Mucosa of descending colon (tissue), 3 donors: Measurements from ENCODE around the gene ZNF784. TPM values are rescaled to one million over a fixed set of nuclear protein-coding genes. Genes with fewer than 3 reads are reported as not detected.

Source experiments
- ATAC-seq: fragments of 200-7000 bp; cut with Tn5 transposase; one replicate; pipeline ENCODE4 v1.9.1; 2020; ENCODE audit warnings: mild to moderate bottlenecking, moderate library complexity
- DNase-seq, 3 donors: peaks; one replicate each; pipeline ENCODE4 v3.0.0-alpha.2; 2020
- H3K36me3 ChIP-seq: fragments of 200-600 bp; one replicate; pipeline ENCODE4 v1.8.0; 2021; ENCODE audit warnings: low read depth, mild to moderate bottlenecking
- H3K4me1 ChIP-seq: fragments of 200-600 bp; one replicate; pipeline ENCODE4 v1.8.0; 2021; ENCODE audit warnings: low read depth, mild to moderate bottlenecking
- H3K4me3 ChIP-seq: fragments of 200-600 bp; one replicate; pipeline ENCODE4 v1.8.0; 2021; ENCODE audit warnings: mild to moderate bottlenecking
- H3K9me3 ChIP-seq: fragments of 200-600 bp; one replicate; pipeline ENCODE4 v1.8.0; 2021; ENCODE audit warnings: mild to moderate bottlenecking
- intact Hi-C, 2 donors: fragments of 100-400 bp; cut with DNase I in 1 of 2; cut with micrococcal nuclease in 1 of 2; formaldehyde crosslinking; loops; one replicate each; pipeline versions ENCODE4 v1.11.0 to v1.11.1; 2022; cut with DNase I, micrococcal nuclease
- total RNA-seq, 3 donors: library from RNA; stranded (reverse); fragmentation: NEBNext Ultra II Directional in 2 of 3; extraction: Animal tissue kit (Norgen Biotek cat#: 25700) in 2 of 3; gene quantifications; one replicate each; pipeline versions ENCODE4 v1.2.1 to v1.2.4, GENCODE V29; 2021 to 2023
- TF ChIP-seq, protein P1 (sequence below): fragments of 200-600 bp; IDR thresholded peaks from one replicate; pipeline ENCODE4 v1.8.0; 2022; ENCODE audit warnings: antibody characterized with exemption, mild to moderate bottlenecking
- donor health status: DM: no; HTN: no; CAD: no; lungs with moderate emphysema.
- donor health status: DM: no; HTN: no; CAD: no.
- donor health status: DM: no; HTN: yes; CAD: no.

The ZNF784 gene
- total RNA-seq, 3 donors from 2014 or later, result 8.7 to 13.8 (median 10.1) TPM

DNA sequence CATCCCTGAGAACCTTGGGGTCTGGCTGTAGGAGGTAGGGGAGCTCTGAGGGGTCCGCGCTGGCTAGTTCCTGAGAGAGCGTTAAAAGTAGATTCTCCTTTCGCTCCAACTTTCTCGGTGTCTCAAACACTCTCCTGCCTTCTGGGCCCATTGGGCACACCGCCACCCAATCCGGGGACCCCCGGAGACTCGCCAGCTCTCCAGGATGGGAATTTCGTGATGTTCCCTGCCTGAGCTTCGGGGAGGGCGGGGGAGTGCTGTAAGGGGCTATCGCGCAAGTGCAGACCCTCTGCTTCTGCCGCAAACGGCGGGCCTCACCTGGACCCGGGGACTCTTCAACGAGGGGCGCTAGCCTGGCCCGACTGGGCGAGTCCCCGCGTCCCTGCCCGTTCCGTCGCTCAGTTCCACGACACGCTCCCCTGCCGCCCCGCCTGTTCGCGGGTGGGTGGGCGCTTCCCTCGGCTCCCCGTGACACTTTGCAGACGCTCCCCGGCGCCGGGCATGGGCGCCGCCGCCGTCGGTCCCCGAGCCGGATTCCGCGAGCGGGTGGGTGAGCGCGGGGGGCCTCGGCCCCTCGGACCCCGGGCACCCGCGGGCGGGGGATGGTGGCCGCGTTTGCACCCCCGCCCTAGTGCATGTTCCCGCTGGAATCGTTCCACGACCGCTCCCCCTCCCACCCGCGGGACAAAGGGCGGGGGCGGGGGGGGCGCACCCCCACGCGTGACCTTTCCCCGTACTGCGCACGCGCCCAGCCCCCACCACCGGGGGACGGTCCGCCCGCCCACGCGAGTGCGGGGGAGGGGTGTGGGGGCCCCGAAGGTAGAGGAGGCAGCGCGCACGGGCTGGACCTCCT lies 23.6 kb upstream of the ZNF784 start, which contains the start of gene CCDC106:
Gene CCDC106, plus strand, starts transcription at position 481 of the 853 bp plus-strand sequence. CDS start 835 bp downstream, outside the sequence.
- intact Hi-C loops, result no loop called here
- H3K36me3 ChIP-seq, result no peaks in the 10 kb centered on the region
- ATAC-seq (peak; percentile 57), DNase-seq (peak; percentile 71 to 79 (median 73))
- H3K9me3 ChIP-seq, result no peaks in the 10 kb centered on the region
- H3K4me1 ChIP-seq, result peaks cover 18% of the 10 kb centered on the region
- TF ChIP-seq, protein P1, sequence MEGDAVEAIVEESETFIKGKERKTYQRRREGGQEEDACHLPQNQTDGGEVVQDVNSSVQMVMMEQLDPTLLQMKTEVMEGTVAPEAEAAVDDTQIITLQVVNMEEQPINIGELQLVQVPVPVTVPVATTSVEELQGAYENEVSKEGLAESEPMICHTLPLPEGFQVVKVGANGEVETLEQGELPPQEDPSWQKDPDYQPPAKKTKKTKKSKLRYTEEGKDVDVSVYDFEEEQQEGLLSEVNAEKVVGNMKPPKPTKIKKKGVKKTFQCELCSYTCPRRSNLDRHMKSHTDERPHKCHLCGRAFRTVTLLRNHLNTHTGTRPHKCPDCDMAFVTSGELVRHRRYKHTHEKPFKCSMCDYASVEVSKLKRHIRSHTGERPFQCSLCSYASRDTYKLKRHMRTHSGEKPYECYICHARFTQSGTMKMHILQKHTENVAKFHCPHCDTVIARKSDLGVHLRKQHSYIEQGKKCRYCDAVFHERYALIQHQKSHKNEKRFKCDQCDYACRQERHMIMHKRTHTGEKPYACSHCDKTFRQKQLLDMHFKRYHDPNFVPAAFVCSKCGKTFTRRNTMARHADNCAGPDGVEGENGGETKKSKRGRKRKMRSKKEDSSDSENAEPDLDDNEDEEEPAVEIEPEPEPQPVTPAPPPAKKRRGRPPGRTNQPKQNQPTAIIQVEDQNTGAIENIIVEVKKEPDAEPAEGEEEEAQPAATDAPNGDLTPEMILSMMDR, result no peak
- peak within 1 kb of the TSS; percentile 63 for H3K4me3 ChIP-seq

DNA sequence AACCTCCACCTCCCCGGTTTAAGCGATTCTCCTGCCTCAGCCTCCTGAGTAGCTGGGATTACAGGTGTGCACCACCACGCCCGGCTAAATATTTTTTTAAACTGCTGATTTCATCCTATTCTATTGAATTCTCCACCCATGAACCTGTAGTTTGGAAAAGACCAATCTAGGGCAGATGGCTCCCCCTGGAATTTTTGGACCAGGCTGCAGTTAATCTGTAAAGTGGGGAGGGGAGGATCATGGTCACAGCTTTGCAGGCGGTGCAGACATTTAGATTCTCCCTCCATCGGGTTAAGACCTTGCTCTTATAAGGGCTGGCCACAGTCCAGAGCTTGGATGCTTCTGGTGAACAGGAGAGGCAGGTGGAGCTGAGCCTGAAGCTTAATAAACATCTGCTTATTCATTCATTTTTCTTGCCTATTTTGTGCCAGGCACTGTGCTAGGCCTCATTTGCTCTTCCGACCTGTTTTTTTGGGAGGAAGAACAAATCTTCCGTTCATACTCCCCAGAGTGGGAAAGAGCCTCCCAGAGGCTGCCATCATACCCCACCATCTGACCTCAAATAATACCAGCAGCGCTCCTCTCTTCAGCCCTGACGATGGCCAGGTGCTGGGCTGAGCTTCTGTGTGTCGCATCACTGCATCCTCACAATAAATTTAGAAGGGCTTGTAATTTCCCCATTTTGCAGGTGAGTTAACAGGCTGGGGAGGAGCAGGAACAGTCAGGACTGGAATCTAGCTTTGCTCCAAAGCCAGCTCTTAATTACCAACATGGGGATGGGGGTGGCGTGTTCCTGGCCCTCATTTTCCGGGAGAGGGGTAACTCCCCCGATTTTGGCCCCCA lies 22.7 kb upstream of the ZNF784 start:
- intact Hi-C loops, result no loop called here
- Histone ChIP-seq H3K4me1 (peaks cover 27% of the 10 kb centered on the region), H3K9me3 (no peaks in the 10 kb centered on the region)

DNA sequence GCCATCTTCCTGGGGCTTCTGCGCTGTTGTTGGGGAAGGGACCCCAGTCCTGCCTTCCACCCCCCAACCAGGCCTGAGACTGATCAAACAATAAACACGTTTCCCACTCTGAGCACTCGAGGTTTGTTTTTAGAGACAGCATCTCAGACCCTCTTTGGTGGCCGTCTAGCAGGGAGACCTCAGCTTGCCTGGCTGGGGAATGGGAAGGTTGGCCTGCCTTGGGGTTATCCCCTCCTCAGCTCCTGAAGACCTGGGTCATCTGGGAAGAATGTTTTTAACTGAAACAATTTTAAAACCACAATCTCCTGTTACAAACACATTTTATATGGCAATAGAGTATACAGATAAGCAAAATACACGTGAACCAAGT lies 21.1 kb upstream of the ZNF784 start:
- H3K9me3 ChIP-seq, result no peaks in the 10 kb centered on the region
- no peak overlapping the region for H3K4me3 ChIP-seq
- DNase-seq, result no peak
- peaks cover 27% of the 10 kb centered on the region for H3K4me1 ChIP-seq
- H3K36me3 ChIP-seq, result no peaks in the 10 kb centered on the region
- TF ChIP-seq, protein P1, result no peak
- intact Hi-C loops, result no loop called here
- no peak for ATAC-seq

More for the DNA sequence above, 22.7 kb upstream of the ZNF784 start:
- TF ChIP-seq, protein P1, result no peak
- DNase-seq (no peak), ATAC-seq (no peak)
- no peaks in the 10 kb centered on the region for H3K36me3 ChIP-seq
- no peak overlapping the region for H3K4me3 ChIP-seq

DNA sequence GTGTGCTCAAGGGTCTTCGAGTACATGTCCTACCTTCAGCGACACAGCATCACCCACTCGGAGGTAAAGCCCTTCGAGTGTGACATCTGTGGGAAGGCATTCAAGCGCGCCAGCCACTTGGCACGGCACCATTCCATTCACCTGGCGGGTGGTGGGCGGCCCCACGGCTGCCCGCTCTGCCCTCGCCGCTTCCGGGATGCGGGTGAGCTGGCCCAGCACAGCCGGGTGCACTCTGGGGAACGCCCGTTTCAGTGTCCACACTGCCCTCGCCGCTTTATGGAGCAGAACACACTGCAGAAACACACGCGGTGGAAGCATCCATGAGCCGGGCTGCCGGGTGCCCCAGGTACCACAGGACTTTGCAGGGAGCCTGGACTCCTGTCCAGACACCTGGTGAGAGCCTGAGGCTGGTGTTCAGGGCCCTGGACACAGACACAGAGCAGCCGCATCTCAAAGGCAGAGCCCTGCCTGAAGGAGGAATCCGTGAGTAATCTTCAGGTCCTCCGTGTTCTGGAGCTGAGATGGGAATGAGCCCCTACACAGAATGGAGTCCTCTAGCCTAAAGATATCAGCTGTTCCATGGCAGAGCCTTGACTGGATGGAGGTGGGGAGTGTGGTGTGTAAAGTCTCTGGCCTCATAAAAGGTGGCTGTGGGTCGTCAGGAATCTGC lies 20.6 kb upstream of the ZNF784 start:
- H3K9me3 ChIP-seq, result no peaks in the 10 kb centered on the region
- H3K4me3 ChIP-seq, result no peak overlapping the region
- TF ChIP-seq, protein P1, result no peak
- no peaks in the 10 kb centered on the region for H3K36me3 ChIP-seq
- DNase-seq (peak in 1 of 3 donors; percentile 55), ATAC-seq (no peak)
- intact Hi-C loops, result no loop called here
- H3K4me1 ChIP-seq, result peaks cover 31% of the 10 kb centered on the region

DNA sequence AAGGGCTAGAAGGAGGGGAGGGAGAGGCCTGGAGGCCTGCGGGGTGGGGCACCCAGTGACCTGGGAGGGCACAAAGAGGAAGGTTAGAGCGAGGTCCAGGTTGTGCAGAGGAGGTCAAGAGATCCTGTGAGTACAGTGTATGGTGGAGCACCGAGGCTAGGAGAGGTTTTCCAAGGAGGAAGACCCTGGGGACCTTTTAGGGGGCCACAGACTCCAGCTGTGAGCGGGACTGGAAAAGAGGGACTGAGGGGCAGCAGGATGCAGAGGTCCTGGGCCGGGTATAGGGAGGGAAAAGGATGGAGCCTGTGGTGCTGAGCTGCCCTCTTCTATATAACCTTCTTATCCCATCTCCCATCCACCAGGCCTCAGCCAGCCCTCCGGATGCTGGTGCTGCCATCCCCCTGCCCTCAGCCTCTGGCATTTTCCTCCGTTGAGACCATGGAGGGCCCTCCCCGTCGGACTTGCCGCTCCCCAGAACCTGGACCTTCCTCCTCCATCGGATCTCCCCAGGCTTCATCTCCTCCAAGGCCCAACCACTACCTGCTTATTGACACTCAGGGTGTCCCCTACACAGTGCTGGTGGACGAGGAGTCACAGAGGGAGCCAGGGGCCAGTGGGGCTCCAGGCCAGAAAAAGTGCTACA lies 19.9 kb upstream of the ZNF784 start:
- Histone ChIP-seq H3K9me3 (no peaks in the 10 kb centered on the region), H3K36me3 (no peaks in the 10 kb centered on the region), H3K4me3 (peak overlapping the region; percentile 68), H3K4me1 (peaks cover 36% of the 10 kb centered on the region)
- intact Hi-C loops, result no loop called here
- ATAC-seq, result no peak
- DNase-seq, result no peak
- TF ChIP-seq, protein P1, result no peak
